Muscle layer of duodenum (tissue), 2 donors: ENCODE results near the gene ZFYVE26.
A peak's percentile ranks its signal among the peaks of the same experiment; 100 is the strongest.

Experiments used
- H3K27ac ChIP-seq: one replicate; pipeline ENCODE4 v1.7.0; 2013; ENCODE audit warnings: mild to moderate bottlenecking, low read length
- H3K27me3 ChIP-seq: one replicate; pipeline ENCODE4 v1.7.0; 2013; ENCODE audit warnings: low read depth, mild to moderate bottlenecking, control low read depth, low read length
- H3K36me3 ChIP-seq, 2 donors: one replicate each; pipeline ENCODE4 v1.7.0; 2013; ENCODE audit warnings: low read length in 2 of 2, control low read depth in 1 of 2, mild to moderate bottlenecking in 1 of 2; ENCODE audit not compliant: insufficient read depth in 2 of 2, control insufficient read depth in 1 of 2
- H3K4me1 ChIP-seq, 2 donors: one replicate each; pipeline ENCODE4 v1.7.0; 2013; ENCODE audit warnings: low read length in 2 of 2, mild to moderate bottlenecking in 2 of 2, control low read depth in 1 of 2, moderate library complexity in 1 of 2; ENCODE audit not compliant: insufficient read depth in 2 of 2, control insufficient read depth in 1 of 2
- H3K4me3 ChIP-seq, 2 donors: one replicate each; pipeline ENCODE4 v1.7.0; 2013; ENCODE audit warnings: low read length in 2 of 2, low read depth in 1 of 2, mild to moderate bottlenecking in 1 of 2
- H3K9me3 ChIP-seq, 2 donors: one replicate each; pipeline ENCODE4 v1.7.0; 2013; ENCODE audit warnings: low read length in 2 of 2, control low read depth in 1 of 2, mild to moderate bottlenecking in 1 of 2; ENCODE audit not compliant: control insufficient read depth in 1 of 2
- donor health status: healthy.

ZFYVE26 gene

DNA sequence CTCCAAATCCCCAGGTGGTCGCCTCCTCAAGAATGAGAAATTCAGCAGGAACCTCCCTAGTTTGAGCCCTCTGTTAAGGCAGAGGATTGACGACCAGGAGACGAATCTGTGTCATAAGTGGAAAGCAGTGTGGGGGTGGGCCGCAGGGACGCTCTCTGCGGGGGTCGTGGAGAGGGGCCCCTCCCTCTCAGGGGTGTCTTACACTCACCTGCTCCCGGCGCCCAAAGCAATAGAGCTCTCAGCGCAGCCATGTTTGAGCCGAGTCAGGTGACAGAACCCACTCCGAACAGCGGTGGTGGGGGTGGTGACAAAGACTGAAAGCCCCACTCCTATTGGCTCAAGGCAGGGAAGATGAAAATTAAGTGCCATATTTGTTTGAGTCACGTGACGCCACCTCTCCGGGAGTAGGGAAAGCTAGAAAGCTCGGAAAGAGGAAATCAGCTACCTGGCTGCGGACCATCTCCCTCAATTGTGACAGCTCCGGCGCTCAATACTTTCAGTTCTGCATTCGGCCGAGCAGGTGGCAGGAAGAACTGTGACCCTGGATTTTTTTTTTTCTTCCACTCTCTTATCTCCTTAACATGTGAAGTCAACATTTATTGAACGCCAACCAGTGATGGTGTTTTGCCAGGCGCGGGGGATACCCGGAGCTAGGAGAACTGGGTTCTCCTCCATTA lies at the start of gene ZFYVE26:
ZFYVE26 (minus strand) TSS at position 265 of the 677 bp plus-strand sequence. CDS start 627 bp downstream, outside the sequence.
- Histone ChIP-seq H3K9me3 (no peaks in the 10 kb centered on the region), H3K36me3 (peaks cover 0 to 19% of the 10 kb centered on the region in 2 donors), H3K4me1 (peaks cover 17 to 30% of the 10 kb centered on the region in 2 donors), H3K4me3 (peak within 1 kb of the TSS; percentile 85 to 88), H3K27ac (peak within 1 kb of the TSS; percentile 60), H3K27me3 (no peaks in the 10 kb centered on the region)

DNA sequence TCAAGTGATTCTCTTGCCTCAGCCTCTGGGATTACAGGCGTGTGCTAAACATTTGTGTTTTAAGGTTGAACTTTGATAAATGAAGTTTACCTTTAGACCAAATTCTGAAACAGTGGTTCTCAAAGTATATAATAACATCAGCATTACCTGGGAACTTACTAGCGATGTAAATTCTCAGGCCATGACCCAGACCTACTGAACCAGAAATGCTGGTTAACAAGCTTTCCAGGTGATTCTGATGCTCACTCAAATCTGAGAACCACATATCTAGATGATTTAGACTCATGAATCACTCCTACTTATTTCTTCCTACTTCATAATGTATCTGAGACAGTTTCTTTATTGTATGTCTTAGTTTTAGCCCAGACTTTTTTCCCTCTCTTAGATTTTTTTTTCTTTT lies 46.8 kb upstream of the ZFYVE26 start:
- Histone ChIP-seq H3K27ac (no peak overlapping the region), H3K27me3 (no peaks in the 10 kb centered on the region), H3K4me3 (no peak overlapping the region), H3K36me3 (no peaks in the 10 kb centered on the region), H3K4me1 (no peaks in the 10 kb centered on the region), H3K9me3 (no peaks in the 10 kb centered on the region)

- Histone ChIP-seq H3K4me1 (no peaks in the 10 kb centered on the region), H3K27me3 (no peaks in the 10 kb centered on the region), H3K27ac (no peak overlapping the region), H3K4me3 (no peak overlapping the region), H3K36me3 (no peaks in the 10 kb centered on the region), H3K9me3 (no peaks in the 10 kb centered on the region)
Measured at GRCh38 chr14:67859169-67859749, 42.9 kb upstream of the ZFYVE26 start.

DNA sequence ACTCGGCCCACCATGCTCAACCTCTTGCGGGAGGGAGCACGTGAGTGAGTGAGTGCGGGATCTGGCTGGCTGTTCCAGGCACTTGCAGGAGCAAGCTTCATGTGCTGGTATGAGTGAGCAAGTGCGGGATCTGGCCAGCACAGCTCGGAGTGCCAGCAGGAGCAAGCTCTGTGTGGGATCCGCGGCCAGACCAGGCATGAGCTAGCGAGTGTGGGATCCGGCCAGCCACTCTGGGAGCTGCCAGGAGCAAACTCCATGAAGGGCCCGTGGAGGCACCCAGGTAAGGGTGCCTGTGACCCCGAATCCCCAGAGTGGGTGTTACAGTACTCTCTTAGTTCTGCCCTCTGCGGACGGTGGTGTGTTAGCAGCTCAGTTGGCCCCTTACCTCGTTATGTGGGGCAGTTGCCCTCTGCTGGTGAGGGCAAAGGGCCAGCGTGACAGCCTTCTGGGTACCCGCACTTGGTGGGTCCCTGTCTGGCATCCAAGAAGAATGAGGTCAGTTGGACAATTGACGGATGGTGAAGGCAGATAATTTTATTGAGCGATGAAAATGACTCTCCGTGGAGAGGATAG lies 41.5 kb upstream of the ZFYVE26 start:
- H3K4me3 ChIP-seq: no peak overlapping the region
- no peak overlapping the region for H3K27ac ChIP-seq
- H3K9me3 ChIP-seq: no peaks in the 10 kb centered on the region
- no peaks in the 10 kb centered on the region for H3K27me3 ChIP-seq
- no peaks in the 10 kb centered on the region for H3K36me3 ChIP-seq
- no peaks in the 10 kb centered on the region for H3K4me1 ChIP-seq

DNA sequence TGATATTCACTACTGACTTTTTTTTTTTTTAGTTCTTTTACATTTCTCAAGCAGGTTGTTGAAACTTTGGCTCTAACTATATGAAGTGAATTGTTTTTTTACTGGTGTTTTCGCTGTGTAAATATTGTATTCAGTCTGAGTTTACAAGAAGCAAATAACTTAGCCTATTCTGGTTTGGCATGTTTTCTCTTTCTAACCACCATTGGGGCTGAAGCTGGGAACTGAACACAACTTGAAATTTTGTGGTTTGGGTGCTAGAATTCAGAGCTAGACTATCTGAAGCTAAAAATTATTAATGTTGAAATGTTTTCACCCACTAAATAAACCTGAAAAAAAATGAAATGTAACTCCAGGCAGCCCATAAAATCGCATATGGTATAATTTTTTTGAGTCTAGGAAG lies 40.4 kb upstream of the ZFYVE26 start:
- Histone ChIP-seq H3K36me3 (no peaks in the 10 kb centered on the region), H3K4me3 (no peak overlapping the region), H3K9me3 (no peaks in the 10 kb centered on the region), H3K4me1 (no peaks in the 10 kb centered on the region), H3K27ac (no peak overlapping the region), H3K27me3 (no peaks in the 10 kb centered on the region)

- Histone ChIP-seq H3K4me3 (no peak overlapping the region), H3K4me1 (no peaks in the 10 kb centered on the region), H3K36me3 (no peaks in the 10 kb centered on the region), H3K9me3 (no peaks in the 10 kb centered on the region), H3K27ac (no peak overlapping the region), H3K27me3 (no peaks in the 10 kb centered on the region)
Measured at GRCh38 chr14:67853715-67854114, 37.3 kb upstream of the ZFYVE26 start.

DNA sequence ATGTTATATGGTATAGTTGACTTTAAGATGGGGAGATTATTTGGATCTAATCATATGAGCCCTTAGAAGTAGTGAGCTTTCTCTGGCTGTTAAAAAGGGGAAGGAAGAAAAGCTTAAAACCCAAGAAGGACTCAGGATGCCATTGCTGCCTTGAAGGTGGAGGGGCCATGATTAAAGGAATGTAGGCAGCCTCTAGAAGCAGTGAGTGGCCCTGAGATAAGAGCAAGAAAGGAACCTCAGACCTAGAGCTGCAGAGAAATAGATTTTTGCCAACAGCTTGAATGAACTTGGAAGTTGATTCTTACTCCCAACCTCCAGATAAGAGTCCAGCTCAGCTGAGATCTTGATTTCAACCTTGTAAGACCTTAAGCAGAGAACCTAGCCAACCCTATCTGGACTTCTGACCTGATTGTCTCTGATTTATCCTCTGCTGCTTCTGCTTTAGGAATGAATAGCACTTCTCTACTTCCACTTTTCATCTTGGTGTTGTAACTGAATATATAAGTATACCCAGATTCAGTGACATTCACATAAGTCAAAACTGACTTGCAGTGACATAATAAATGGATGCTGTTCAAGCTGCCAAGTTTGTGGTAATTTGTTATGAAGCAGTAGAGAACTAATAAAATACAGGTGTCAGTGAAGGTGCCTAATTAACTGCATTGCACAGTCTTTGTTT lies 36.7 kb upstream of the ZFYVE26 start:
- Histone ChIP-seq H3K4me3 (no peak overlapping the region), H3K36me3 (no peaks in the 10 kb centered on the region), H3K4me1 (no peaks in the 10 kb centered on the region), H3K27me3 (no peaks in the 10 kb centered on the region), H3K27ac (no peak overlapping the region), H3K9me3 (no peaks in the 10 kb centered on the region)

GRCh38 chr14:67851785-67852410 lies 35.5 kb upstream of the ZFYVE26 start:
- Histone ChIP-seq H3K36me3 (no peaks in the 10 kb centered on the region), H3K4me1 (no peaks in the 10 kb centered on the region), H3K9me3 (no peaks in the 10 kb centered on the region), H3K27ac (no peak overlapping the region), H3K27me3 (no peaks in the 10 kb centered on the region), H3K4me3 (no peak overlapping the region)

DNA sequence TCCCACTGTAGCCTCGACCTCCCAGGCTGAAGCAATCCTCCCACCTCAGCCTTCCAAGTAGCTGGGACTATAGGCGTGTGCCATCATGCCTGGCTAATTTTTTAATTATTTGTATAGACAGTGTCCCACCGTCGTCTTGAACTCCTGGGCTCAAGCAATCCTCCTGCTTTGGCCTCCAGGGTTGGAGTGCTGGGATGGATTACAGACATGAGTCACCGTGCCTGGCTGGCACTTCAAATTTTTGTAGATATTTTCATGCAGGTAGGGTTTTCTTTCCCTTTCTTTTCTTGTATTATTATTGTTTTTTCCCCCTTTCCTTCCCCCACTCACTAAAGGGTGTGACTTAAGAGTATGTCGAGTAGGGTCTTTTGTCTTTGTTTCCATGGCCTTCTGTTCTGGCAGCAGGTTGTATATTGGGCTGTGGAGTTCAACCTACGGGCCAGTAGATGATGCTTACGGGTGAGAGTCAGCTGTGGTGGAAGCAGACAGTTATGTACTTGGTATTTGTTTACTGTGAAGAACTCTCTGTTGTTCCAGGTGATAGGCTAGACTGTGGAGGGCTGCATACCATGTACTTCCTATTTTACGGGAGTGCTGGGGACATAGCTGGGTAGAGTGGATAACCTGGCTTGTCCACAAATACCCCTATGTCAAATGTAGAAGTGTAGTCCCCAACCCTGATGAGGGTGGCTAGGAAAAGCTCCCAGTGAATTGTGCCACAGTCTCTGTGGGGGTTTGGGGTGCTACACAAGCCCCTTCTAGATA lies 33.9 kb upstream of the ZFYVE26 start:
- Histone ChIP-seq H3K4me1 (no peaks in the 10 kb centered on the region), H3K9me3 (no peaks in the 10 kb centered on the region), H3K27ac (no peak overlapping the region), H3K36me3 (no peaks in the 10 kb centered on the region), H3K4me3 (no peak overlapping the region), H3K27me3 (no peaks in the 10 kb centered on the region)

GRCh38 chr14:67846029-67846610 lies 29.7 kb upstream of the ZFYVE26 start:
- Histone ChIP-seq H3K36me3 (no peaks in the 10 kb centered on the region), H3K27me3 (no peaks in the 10 kb centered on the region), H3K4me1 (no peaks in the 10 kb centered on the region), H3K27ac (no peak overlapping the region), H3K4me3 (no peak overlapping the region), H3K9me3 (no peaks in the 10 kb centered on the region)
